Putamen (tissue), 1 donor: ENCODE measurements around the gene CSF3.

Experiments
- DNase-seq: peaks from one replicate; pipeline ENCODE4 v3.0.0-alpha.2; 2016; ENCODE audit warnings: low spot score

CSF3 gene

GRCh38 chr17:40024901-40025300 lies 9.7 kb downstream of the CSF3 start:
- DNase-seq = no peak

DNA sequence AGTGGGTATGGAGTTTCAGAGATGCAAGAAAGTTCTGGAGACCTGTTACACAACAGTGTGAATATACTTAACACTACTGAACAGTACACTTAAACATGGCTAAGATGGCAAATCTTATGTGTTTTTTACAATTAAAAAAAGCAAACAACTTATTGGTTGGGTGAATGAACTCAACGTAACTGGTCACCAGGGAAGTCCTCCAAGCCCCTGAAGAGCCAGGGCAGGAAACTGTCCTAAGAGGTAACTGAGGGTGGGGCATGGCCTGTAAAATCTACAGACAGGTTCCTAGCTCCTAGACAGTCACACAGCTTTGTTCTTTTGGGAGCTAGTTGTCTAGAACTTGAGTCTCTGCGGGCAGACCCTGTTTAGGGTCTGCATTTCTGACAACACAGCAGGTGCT lies 10.3 kb downstream of the CSF3 start:
- DNase-seq = no peak

- no peak for DNase-seq
Measured at GRCh38 chr17:40025991-40026815, 11.0 kb downstream of the CSF3 start.

GRCh38 chr17:40026816-40027613 lies 11.8 kb downstream of the CSF3 start:
- DNase-seq = peak; percentile 63

DNA sequence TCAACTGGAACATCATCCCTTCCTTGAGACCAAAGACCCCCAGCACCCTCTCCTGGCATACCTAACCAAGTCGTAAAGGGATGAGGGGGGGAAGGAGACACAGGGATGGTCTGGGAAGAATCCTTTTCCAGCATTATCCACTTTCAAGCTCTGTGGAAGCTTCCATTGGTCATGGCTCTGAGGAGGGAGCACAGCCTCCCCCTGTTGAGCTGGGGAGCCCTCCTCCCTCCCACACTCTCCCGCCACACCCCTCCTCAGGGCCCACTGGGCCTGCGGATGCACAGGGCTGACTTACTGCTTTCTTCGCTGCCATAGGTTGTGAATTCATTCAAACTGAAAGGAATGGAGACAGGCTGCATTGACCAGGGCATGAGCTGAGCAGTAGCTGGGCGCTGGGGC lies 12.4 kb downstream of the CSF3 start:
- no peak for DNase-seq

GRCh38 chr17:40028595-40028994 lies 13.4 kb downstream of the CSF3 start:
- DNase-seq = no peak

- DNase-seq = no peak
Measured at GRCh38 chr17:40031706-40032105, 16.5 kb downstream of the CSF3 start.

DNA sequence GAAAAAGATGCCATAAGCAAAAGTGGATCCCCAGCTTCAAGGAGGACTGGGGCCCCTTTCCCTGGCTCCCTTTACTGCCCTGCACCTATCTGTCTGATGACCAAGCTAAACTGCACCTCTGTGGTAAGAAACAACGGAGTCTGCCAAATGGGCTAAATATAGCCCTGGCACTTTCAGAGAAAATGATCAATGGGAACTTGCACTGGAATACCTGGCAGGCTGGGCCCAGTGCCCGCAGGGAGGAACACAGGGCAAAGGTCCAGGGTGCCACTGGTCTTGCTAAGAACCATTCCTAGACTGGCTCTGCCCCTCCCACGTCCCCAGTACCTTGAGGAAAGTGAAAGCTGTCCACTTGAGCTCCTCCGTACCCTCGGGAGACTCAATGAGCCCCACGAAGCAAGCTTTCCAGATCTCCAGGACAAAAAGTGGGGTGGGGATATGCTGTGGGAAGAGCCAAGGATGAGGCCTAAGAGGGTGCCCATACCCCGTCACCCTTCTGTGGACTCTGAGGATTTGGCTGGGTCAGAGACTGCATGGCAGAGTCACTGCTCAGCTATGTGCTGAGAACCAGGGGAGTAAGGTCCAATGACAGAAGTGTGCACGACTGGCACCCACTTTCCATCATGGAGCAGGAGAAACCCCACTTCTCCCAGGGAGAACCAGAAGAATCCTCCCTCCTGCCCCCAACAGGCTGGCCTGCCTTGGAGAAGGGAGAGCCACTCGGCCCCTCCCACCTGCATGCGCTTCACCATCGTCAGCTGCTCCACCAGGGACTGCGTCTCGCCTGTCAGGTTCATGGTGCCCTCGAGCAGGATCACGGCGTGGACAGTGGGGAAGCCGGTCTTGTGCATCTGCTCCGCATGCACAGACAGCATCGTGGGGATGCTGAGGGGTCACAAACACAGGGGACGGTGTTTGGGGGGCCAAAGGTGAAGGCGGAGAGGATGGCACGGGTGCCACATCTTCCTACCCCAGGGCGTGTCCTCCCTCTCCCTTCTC lies 17.4 kb downstream of the CSF3 start:
- DNase-seq = no peak

DNA sequence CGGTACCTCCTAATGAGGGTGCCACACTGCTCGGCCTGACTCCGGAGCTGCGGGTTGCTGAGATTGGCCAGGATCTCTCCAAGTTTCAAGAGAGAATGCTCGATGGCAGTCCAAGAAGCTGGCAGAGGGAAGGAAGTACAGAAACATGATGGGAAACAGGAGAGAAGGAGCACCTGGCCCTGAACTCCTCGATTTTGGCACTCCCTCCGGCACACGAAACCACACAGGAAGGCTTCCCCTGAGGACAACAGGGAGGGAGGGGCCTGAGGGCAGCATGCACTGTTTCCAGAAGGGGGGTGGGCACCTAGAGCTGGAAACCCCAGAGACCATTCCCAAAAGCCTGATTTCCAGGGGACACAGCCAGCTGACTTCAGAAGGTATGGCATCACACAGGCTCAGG lies 18.1 kb downstream of the CSF3 start:
- no peak for DNase-seq

- no peak for DNase-seq
Measured at GRCh38 chr17:40034426-40035161, 19.4 kb downstream of the CSF3 start.

DNA sequence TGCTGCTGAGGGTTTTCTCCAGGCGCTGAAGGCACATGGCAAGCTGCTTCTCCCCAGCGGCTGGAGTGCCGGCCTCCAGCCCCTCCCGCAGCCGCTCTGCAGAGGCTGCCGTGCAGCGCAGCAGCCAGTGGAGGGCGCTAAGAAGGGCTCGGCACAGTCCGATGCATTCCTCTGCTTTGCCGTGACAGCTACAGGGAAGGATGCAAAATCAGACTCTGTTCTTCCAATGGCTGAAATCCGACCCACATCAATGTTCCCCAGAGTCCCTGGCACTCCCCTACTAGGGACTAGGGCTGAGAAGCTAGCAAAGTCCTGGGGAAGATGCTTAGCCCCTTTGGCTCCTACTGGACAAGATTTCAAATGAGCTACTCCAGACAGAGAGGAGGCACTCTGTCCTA lies 19.9 kb downstream of the CSF3 start:
- no peak for DNase-seq

- DNase-seq = no peak
Measured at GRCh38 chr17:40038882-40039513, 23.8 kb downstream of the CSF3 start.

DNA sequence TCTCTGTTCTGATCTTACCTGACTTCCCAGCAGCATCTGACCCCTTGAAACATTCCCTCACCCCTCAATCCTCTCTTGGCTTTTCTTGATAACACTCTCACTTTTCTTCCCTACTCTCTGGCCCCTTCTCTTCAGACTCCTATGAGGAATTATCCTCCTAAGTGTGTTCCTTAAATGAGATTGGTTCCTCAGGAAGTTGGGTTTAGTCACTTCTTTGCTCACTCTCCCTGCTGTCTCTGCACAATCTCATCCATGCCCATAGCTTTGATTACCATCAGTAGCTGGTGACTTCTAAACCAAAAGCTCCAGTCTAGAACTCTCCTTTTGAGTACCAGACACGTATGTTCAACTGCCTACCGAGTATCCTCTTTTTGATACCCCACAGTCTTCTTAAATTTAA lies 26.0 kb downstream of the CSF3 start:
- DNase-seq = no peak

- no peak for DNase-seq
Measured at GRCh38 chr17:40056379-40057015, 41.3 kb downstream of the CSF3 start.

DNA sequence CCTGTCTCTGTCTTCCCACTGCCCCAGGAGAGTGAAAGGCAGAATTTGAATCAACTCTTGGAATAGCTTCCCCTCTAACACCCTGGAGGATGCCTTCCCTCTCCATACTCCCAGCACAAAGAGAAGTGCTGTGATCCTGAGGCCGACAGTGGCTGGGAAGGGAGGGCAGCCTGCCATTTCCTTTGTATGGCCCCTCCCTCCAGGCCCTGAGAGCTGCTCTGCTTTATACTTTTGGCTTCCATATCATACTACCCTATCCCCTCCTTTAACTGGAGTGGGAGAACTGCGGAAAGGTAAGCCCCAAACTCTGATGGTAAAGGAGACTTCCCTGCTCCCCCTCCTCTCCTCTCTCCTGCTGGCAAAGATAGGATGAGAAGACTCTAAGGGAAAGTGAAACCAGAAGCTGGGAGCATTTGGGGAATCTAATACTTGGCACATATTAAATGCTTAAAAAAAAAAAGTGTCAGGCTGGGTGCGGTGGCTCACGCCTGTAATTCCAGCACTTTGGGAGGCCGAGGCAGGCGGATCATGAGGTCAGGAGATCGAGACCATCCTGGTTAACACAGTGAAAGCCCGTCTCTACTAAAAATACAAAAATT lies 43.0 kb downstream of the CSF3 start:
- no peak for DNase-seq

DNA sequence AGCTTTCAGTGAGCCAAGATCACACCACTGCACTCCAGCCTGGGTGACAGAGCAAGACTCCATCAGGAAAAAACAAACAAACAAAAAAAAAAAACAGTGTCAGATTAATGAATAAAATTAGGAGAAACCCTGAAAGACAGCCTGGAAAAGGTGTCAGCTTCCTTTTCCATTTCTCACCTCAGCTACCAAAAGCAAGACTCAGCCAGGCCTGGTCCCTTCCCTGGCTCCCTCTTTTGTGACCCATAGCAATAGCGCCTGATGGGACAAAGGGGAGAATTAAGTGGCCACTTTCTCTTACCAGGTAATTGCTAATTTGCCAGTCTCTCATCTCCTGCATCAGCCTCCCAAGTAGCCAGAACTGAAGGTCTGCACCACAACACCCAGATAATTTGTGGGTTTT lies 43.6 kb downstream of the CSF3 start:
- no peak for DNase-seq

DNA sequence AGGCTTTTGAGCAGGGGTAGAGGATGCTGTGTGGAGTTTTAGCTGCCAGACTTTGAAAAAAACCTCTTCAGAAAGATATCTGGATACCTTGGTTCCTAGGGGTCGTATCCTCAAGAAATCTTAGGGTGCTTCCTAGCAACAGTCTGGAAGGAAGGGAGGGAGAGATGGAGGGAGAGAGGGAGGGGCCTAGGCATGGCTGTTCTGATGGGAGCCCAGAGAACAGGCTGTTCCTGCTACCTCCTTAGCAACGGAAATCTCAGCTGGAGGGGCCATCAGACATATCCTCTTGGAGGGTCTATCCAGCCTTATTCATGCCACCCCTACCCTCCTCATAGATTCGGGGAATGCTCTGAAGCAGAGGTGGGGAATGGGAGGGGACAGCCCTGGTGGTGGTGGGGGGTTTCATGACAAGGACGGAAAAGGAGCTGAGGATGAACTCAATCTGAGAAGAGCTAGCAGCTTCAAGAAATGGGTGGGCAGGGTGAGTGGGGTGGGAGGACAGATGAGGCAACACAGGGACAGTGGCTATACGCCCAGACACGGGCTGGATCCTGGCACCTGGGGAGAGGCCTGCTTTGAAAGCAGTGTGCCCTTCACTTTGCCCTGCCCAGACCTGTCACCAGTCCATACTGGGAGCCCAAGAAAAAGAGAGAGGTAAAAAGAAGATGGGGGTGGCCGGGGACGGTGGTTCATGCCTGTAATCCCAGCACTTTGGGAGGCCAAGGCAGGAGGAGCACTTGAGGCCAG lies 44.7 kb downstream of the CSF3 start:
- no peak for DNase-seq

DNA sequence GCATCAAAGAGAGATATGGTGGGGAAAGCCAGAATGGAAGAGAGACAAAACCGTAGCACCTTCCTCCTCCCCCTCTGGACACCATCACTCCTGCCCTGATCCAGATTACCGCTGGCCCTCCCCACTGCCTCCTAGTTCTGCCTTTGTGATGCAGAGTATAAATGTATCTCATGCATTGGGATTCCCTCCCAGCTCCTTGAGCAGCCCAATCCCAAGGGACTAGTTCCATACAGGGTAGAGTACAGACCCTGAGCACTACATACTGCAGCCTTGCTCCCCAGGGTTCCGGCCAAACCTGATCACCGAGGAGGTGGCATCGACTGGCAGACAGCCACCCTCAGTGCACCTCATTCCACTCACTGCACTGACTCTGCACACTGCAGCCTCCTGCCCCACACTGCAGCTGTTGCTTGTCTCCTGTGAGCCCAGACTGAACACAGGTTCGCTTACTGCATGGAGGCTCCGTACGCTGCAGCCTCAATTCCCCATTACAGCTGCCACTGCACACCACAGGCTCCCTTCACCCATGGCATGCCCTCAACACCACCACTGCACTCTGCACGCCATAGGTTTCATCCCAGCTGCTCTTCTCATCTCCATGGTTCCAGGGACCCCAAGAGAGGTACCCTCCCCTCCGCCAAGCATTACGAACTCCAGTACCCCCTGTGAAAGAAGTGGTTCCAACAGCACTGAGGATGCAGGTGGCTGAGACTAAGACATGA lies 45.8 kb downstream of the CSF3 start:
- DNase-seq = no peak

- DNase-seq = no peak
Measured at GRCh38 chr17:40061609-40062038, 46.4 kb downstream of the CSF3 start.
